T follicular helper cell (primary cell): ENCODE results near the gene ARL6IP6.

Experiments
- DNase-seq: peaks from one replicate; pipeline ENCODE4 v3.0.0-alpha.2; 2020; ENCODE audit warnings: low read depth

Gene ARL6IP6

DNA sequence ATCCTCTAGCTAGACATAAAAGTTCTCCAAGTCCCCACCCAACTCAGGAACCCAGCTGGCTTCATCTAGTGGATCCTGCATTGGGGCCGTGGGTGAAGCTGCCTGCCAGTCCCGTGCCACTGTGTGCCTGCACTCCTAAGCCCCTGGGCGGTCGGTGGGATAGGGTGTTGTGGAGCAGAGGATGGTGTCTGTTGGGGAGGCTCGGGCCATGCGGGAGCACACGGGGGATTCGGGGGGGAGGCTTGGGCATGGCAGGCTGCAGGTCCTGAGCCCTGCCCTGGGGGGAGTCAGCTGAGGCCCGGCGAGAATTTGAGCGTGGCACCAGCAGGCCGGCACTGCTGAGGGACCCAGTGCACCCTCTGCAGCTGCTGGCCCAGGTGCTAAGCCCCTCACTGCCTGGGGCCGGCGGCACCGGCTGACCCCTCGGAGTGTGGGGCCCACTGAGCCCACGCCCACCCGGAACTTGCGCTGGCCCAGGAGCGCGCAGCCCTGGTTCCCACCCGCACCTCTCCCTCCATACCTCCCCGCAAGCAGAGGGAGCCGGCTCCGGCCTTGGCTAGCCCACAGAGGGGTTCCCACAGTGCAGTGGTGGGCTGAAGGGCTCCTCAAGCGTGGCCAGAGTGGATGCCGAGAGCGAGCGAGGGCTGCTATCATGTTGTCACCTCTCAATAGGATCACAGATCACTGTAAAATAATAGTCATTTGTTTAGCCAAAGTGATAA is 86.4 kb downstream of the ARL6IP6 start:
- no peak for DNase-seq

DNA sequence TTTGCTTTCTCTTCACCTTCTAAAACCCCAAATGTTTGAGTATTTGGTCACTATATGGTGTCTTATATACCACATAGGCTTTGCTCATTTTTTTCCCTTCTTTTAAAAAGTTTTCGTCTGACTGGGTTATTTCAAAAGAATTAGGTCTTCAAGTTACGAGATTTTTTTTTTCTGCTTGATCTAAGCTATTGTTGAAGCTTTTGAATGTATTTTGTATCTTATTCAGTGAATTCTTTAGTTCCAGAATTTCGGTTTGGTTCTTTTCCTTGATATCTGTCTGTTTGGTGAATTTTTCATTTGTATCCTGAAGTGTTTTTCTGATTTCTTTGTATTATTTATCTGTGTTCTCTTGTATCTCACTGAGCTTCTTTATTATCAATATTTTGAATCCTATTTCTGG is 93.5 kb downstream of the ARL6IP6 start:
- no peak for DNase-seq
